Spleen (tissue), 7 donors: ENCODE data around the gene PITPNC1.

Source experiments
- POLR2AphosphoS5 ChIP-seq, 3 donors: sonication (generic); formaldehyde crosslinking; IDR thresholded peaks; one replicate each; pipeline ENCODE4 v1.5.1; 2017; ENCODE audit warnings: antibody characterized with exemption in 3 of 3
- TF ChIP-seq, protein P1 (sequence below), 11 experiments: fragments of 200-600 bp in 7 of 11; fragments of 450-650 bp in 4 of 11; sonication (generic) in 4 of 11; IDR thresholded peaks in 8 of 11; conservative IDR thresholded peaks in 3 of 11; 1 replicate in 7 of 11; 2 replicates in 4 of 11; pipeline versions ENCODE4 v1.4.0 to v1.8.0; 2016 to 2021; ENCODE audit warnings: antibody characterized with exemption in 11 of 11, inconsistent platforms in 4 of 11, mild to moderate bottlenecking in 1 of 11
- donor health status: DM: no; HTN: no; CAD: no; lungs with moderate emphysema.
- donor health status: DM: no; HTN: no; CAD: no.
- donor health status: DM: no; HTN: no; CAD: no.

DNA sequence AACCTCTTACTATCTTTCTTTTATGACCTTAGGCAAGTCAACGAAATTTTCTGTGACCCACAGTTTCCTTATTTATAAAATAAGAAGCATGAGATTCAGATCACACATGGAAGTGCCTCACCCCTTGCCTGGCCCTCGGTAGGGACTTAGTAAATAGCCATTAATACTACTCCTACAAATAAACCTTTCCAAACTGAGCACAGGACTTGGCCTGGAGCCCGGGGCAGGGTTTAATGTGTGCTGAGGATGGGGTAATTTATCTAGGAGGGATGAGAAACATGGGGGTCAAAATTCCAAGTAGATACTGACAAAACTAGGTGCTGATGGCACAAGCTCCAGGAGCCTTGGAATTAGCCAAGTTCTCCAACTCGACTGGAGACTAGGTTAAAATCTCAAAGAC is 35.0 kb downstream of the PITPNC1 start:
- no peak for TF ChIP-seq POLR2AphosphoS5 (IDR thresholded peaks at IDR 0.05)
- TF ChIP-seq, protein P1, sequence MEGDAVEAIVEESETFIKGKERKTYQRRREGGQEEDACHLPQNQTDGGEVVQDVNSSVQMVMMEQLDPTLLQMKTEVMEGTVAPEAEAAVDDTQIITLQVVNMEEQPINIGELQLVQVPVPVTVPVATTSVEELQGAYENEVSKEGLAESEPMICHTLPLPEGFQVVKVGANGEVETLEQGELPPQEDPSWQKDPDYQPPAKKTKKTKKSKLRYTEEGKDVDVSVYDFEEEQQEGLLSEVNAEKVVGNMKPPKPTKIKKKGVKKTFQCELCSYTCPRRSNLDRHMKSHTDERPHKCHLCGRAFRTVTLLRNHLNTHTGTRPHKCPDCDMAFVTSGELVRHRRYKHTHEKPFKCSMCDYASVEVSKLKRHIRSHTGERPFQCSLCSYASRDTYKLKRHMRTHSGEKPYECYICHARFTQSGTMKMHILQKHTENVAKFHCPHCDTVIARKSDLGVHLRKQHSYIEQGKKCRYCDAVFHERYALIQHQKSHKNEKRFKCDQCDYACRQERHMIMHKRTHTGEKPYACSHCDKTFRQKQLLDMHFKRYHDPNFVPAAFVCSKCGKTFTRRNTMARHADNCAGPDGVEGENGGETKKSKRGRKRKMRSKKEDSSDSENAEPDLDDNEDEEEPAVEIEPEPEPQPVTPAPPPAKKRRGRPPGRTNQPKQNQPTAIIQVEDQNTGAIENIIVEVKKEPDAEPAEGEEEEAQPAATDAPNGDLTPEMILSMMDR (IDR thresholded peaks at IDR 0.05 in 8 of 11, conservative IDR thresholded peaks at IDR 0.05 in 3 of 11), result no peak
